ENCODE results near the gene ARTN. TPM values are rescaled to one million over a fixed set of nuclear protein-coding genes. Genes with fewer than 3 reads are reported as not detected.

Gene ARTN
- total RNA-seq, 2 donors from 2014 or later = 4.1 to 5.4 TPM

DNA sequence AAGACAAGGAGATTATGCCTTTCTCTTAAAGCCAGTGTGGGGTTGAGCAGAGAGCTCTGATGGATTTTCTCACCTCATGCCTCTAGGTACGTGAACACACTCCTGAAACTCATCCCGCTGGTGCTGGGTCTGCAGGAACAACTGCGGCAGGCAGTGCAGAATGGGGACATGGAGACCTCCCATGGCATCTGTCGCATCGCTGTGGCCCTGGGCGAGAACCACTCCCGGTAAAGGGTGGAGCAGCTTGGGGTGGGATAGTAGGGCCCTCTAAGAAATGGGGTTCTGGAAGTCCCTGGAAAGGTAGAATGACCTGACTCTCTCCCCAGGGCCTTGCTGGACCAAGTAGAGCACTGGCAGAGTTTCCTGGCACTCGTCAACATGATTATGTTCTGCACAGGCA is 22.6 kb downstream of the ARTN start:
- Histone ChIP-seq H3K27ac (no peak overlapping the region), H3K4me3 (no peak overlapping the region), H3K9me3 (no peaks in the 10 kb centered on the region), H3K27me3 (replicated peaks; ENCODE audit: insufficient read depth) (no peaks in the 10 kb centered on the region), H3K36me3 (peaks cover 0 to 8% of the 10 kb centered on the region in 2 donors), H3K4me1 (replicated peaks) (no peaks in the 10 kb centered on the region)
- TF ChIP-seq POLR2AphosphoS5 (IDR thresholded peaks at IDR 0.05) = no peak
- TF ChIP-seq, protein P1, sequence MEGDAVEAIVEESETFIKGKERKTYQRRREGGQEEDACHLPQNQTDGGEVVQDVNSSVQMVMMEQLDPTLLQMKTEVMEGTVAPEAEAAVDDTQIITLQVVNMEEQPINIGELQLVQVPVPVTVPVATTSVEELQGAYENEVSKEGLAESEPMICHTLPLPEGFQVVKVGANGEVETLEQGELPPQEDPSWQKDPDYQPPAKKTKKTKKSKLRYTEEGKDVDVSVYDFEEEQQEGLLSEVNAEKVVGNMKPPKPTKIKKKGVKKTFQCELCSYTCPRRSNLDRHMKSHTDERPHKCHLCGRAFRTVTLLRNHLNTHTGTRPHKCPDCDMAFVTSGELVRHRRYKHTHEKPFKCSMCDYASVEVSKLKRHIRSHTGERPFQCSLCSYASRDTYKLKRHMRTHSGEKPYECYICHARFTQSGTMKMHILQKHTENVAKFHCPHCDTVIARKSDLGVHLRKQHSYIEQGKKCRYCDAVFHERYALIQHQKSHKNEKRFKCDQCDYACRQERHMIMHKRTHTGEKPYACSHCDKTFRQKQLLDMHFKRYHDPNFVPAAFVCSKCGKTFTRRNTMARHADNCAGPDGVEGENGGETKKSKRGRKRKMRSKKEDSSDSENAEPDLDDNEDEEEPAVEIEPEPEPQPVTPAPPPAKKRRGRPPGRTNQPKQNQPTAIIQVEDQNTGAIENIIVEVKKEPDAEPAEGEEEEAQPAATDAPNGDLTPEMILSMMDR (IDR thresholded peaks at IDR 0.05) = no peak
- no peak for TF ChIP-seq POLR2A (IDR thresholded peaks at IDR 0.05)
- no peak for DNase-seq (ENCODE audit: low spot score)
- 97% methylated on average over 8 of the region's 8 CpGs for WGBS
- intact Hi-C loops (cut with DNase I) = no loop called here

DNA sequence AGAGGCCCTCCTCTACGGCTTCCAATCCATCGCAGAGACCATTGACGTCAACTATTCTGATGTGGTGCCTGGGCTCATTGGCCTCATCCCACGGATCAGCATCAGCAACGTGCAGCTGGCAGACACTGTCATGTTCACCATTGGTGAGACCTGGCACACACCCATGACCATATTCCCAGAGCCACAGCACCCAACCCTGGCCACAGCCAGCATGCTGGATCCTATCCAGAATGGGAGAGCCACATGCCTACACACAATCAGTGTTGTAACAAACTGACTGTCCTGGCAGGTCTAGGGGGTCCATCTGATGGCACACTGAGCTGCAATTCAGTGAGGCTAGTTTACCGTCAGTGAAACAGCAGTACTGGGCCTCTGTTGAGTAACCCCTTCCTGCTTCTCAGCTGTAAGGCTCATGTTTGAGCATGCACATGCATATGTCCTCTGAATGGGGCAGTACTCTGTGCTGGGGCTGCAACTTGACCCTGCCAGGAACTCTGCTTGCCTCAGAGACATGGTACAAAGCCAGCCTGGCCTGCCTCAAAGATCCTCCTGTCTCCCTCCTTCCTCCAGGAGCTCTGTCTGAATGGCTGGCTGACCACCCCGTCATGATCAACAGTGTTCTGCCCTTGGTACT is 23.9 kb downstream of the ARTN start:
- DNase-seq (ENCODE audit: low spot score) = no peak
- no peak for TF ChIP-seq POLR2AphosphoS5 (IDR thresholded peaks at IDR 0.05)
- TF ChIP-seq POLR2A (IDR thresholded peaks at IDR 0.05) = no peak
- TF ChIP-seq, protein P1 (IDR thresholded peaks at IDR 0.05) = no peak
- intact Hi-C loops (cut with DNase I) = no loop called here
- WGBS = 89% methylated on average over 7 of the region's 7 CpGs
- Histone ChIP-seq H3K4me1 (replicated peaks) (no peaks in the 10 kb centered on the region), H3K4me3 (no peak overlapping the region), H3K27me3 (replicated peaks; ENCODE audit: insufficient read depth) (no peaks in the 10 kb centered on the region), H3K27ac (no peak overlapping the region), H3K36me3 (peaks cover 0 to 8% of the 10 kb centered on the region in 2 donors), H3K9me3 (no peaks in the 10 kb centered on the region)

DNA sequence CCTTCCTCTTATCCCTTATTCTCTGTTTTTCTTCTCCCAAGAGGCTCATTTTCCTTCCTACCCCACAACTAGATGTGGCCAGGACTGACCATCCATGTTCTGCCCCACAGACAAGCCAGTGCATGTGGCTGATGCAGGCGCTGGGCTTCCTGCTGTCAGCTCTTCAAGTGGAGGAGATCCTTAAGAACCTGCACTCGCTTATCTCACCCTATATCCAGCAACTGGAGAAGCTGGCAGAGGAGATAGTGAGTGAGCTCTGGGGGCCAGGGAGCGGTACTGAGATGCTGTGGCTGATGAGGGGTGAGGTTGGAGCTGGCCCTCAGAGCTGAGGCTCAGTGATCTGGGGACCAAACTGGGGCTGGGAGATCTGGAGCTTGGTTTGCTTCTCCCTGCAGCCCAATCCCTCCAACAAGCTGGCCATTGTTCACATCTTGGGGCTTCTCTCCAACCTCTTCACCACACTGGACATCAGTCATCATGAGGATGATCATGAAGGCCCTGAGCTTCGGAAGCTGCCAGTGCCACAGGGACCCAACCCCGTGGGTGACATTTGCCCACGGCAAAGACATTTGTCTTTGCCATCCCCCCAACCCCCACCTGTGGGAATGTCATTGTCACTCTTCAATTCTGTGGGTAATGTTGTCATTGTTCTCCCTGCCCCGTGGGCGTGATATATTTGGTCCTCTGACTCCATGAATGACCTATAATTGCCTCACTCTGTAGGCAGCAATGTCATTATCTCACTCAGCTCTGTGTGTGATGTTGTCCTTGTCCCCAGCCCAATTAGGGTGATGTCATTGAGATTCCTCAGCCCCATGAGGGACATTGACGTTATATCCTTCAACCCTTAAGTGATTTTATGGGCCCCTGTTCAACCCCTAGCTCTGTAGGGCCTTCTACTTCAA is 25.0 kb downstream of the ARTN start:
- Histone ChIP-seq H3K36me3 (peaks cover 0 to 8% of the 10 kb centered on the region in 2 donors), H3K27ac (no peak overlapping the region), H3K4me3 (no peak overlapping the region), H3K9me3 (no peaks in the 10 kb centered on the region), H3K27me3 (replicated peaks; ENCODE audit: insufficient read depth) (no peaks in the 10 kb centered on the region), H3K4me1 (replicated peaks) (no peaks in the 10 kb centered on the region)
- 84% methylated on average over 9 of the region's 9 CpGs for WGBS
- no peak for DNase-seq (ENCODE audit: low spot score)
- intact Hi-C loops (cut with DNase I) = no loop called here
- TF ChIP-seq POLR2AphosphoS5 (IDR thresholded peaks at IDR 0.05) (no peak), POLR2A (IDR thresholded peaks at IDR 0.05) (no peak)
- TF ChIP-seq, protein P1 (IDR thresholded peaks at IDR 0.05) = no peak

DNA sequence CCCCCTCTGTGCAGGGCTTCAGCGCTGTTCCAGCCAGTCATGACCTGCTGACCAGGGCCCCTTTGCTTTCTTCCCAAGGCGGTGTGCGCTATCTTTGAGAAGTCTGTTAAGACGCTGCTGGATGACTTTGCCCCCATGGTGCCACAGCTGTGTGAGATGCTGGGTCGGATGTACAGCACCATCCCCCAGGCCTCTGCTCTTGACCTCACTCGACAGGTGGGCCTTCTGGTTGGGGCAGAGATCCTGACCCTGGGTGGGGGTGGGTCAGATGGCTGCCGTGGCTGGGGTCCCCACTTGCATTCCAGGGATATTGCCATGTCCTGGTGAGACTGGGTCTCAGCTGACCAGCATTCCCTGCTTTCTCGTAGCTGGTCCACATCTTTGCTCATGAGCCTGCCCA is 27.2 kb downstream of the ARTN start:
- Histone ChIP-seq H3K4me1 (replicated peaks) (no peaks in the 10 kb centered on the region), H3K27ac (no peak overlapping the region), H3K36me3 (peaks cover 0 to 8% of the 10 kb centered on the region in 2 donors), H3K4me3 (no peak overlapping the region), H3K27me3 (replicated peaks; ENCODE audit: insufficient read depth) (no peaks in the 10 kb centered on the region), H3K9me3 (no peaks in the 10 kb centered on the region)
- TF ChIP-seq POLR2A (IDR thresholded peaks at IDR 0.05) (no peak), POLR2AphosphoS5 (IDR thresholded peaks at IDR 0.05) (no peak)
- TF ChIP-seq, protein P1 (IDR thresholded peaks at IDR 0.05) = no peak
- 88% methylated on average over 8 of the region's 8 CpGs for WGBS
- no peak for DNase-seq (ENCODE audit: low spot score)
- intact Hi-C loops (cut with DNase I) = no loop called here
